GM12878 (cell line): Measurements from ENCODE around the gene SELENOO. TPM values are rescaled to one million over a fixed set of nuclear protein-coding genes. Genes with fewer than 3 reads are reported as not detected.
A peak's percentile ranks its signal among the peaks of the same experiment; 100 is the strongest.

Experiments
- ATAC-seq: fragments of 200-7000 bp; cut with Tn5 transposase; 3 replicates; pipeline ENCODE4 v1.9.1; 2020; ENCODE audit warnings: mild to moderate bottlenecking, moderate library complexity
- BruUV-seq: library from RNA; stranded (reverse); fragments of 400-500 nt; replicated peaks from 2 replicates; lab custom pipeline; 2021; lab: Mats Ljungman, UMichigan
- CTCF ChIA-PET: fragments of 300-600 bp; sonication (Branson Sonifier 250); formaldehyde crosslinking; extraction: SDS; loops from one replicate; lab custom pipeline; 2021; ENCODE audit warnings: inconsistent platforms; lab: Yijun Ruan, JAX
- POLR2A ChIA-PET: fragments of 350-600 bp; formaldehyde crosslinking; extraction: SDS; loops from one replicate; lab custom pipeline; 2021; ENCODE audit warnings: inconsistent platforms; lab: Charles Lee
- RAD21 ChIA-PET: fragments of 300-600 bp; sonication (Branson Sonifier 250); formaldehyde crosslinking; loops from one replicate; lab custom pipeline; 2023; ENCODE audit warnings: antibody characterized with exemption; ENCODE audit not compliant: unreplicated experiment; lab: Charles Lee
- SMC1A ChIA-PET: fragments of 300-600 bp; sonication (Branson Sonifier 250); formaldehyde crosslinking; loops from one replicate; lab custom pipeline; 2023; ENCODE audit not compliant: unreplicated experiment, uncharacterized antibody; lab: Charles Lee
- DNase-seq: peaks from one replicate; pipeline ENCODE4 v3.0.0-alpha.2; 2011; ENCODE audit warnings: low read depth, low spot score
- FAIRE-seq: peaks from 3 replicates; lab custom pipeline; 2011; peaks lifted over from hg19 to GRCh38; lab: Jason Lieb, UNC
- H2AFZ ChIP-seq: 2 replicates; pipeline ENCODE4 v1.6.0; 2011; ENCODE audit warnings: low read depth, low read length, control low read depth; ENCODE audit not compliant: control insufficient read depth
- H3K27ac ChIP-seq: 2 replicates; pipeline ENCODE4 v1.5.1; 2011; ENCODE audit warnings: control low read depth; ENCODE audit not compliant: control insufficient read depth, insufficient read depth
- H3K27me3 ChIP-seq, 2 experiments: replicated peaks in 1 of 2; 2 replicates each; pipeline versions ENCODE4 v1.6.0 to v1.6.1; 2011; ENCODE audit warnings: low read length in 1 of 2; ENCODE audit not compliant: control insufficient read depth in 2 of 2, insufficient read depth in 2 of 2
- H3K36me3 ChIP-seq, 2 experiments: 2 replicates each; pipeline ENCODE4 v1.5.1; 2011; ENCODE audit warnings: low read length in 1 of 2; ENCODE audit not compliant: control insufficient read depth in 2 of 2, insufficient read depth in 2 of 2
- H3K4me1 ChIP-seq: 2 replicates; pipeline ENCODE4 v1.6.1; 2011; ENCODE audit warnings: mild to moderate bottlenecking, low read length, moderate library complexity, mixed read lengths; ENCODE audit not compliant: control insufficient read depth, insufficient read depth
- H3K4me2 ChIP-seq: 2 replicates; pipeline ENCODE4 v1.6.0; 2011; ENCODE audit warnings: control low read depth; ENCODE audit not compliant: control insufficient read depth, insufficient read depth
- H3K4me3 ChIP-seq: fragments of 200-600 bp; sonication (generic); 2 replicates; pipeline ENCODE4 v1.5.1; 2016
- H3K79me2 ChIP-seq: 2 replicates; pipeline ENCODE4 v1.6.0; 2011; ENCODE audit warnings: low read length; ENCODE audit not compliant: control insufficient read depth, insufficient read depth
- H3K9ac ChIP-seq: 2 replicates; pipeline ENCODE4 v1.8.0; 2011; ENCODE audit warnings: low read length, control low read depth, mixed read lengths; ENCODE audit not compliant: control insufficient read depth, insufficient read depth
- H3K9me3 ChIP-seq: replicated peaks from 3 replicates; pipeline ENCODE4 v1.5.1; 2011; ENCODE audit warnings: mild to moderate bottlenecking, low read length; ENCODE audit not compliant: control insufficient read depth, insufficient read depth
- H4K20me1 ChIP-seq: 2 replicates; pipeline ENCODE4 v1.6.0; 2011; ENCODE audit not compliant: control insufficient read depth, insufficient read depth
- MAX ChIP-seq: IDR thresholded peaks from 2 replicates; pipeline ENCODE4 v1.6.1; 2012; ENCODE audit warnings: low read depth, low read length, improper control_type of control experiment
- USF1 ChIP-seq: IDR thresholded peaks from 2 replicates; pipeline ENCODE4 v1.6.1; 2011; ENCODE audit warnings: borderline replicate concordance, low read depth, mild to moderate bottlenecking, moderate library complexity, mixed read lengths, low read length; ENCODE audit not compliant: insufficient read depth; ENCODE audit errors: extremely low read length
- WGBS: methylation state at CpG from one replicate; pipeline ENCODE4 v1.1.6; 2016; ENCODE audit warnings: low lambda C conversion rate; ENCODE audit not compliant: insufficient replicate concordance, insufficient coverage; ENCODE audit errors: missing lambda C conversion rate; 5-methylcytosine and 5-hydroxymethylcytosine counted together
- in situ Hi-C: fragments of 300-500 bp; cut with MboI; formaldehyde crosslinking; loops from 9 replicates; pipeline ENCODE4 v1.14.3; 2018; ENCODE audit warnings: mixed read lengths
- intact Hi-C: fragments of 100-400 bp; cut with micrococcal nuclease; formaldehyde crosslinking; loops from one replicate; pipeline ENCODE4 v1.14.2; 2022; ENCODE audit not compliant: unreplicated experiment
- polyA plus RNA-seq, 11 experiments: library from polyadenylated mRNA; depleted of rRNA in 4 of 11; unstranded in 6 of 11; stranded (reverse) in 5 of 11; fragments of >200 nt; fragmentation: Nextera tagmentation in 4 of 11; fragmentation: Illumina TruSeq in 1 of 11; extraction: Ambion mirVana in 4 of 11; extraction: Trizol in 1 of 11; gene quantifications; 1 replicate in 1 of 11; 2 replicates in 10 of 11; pipeline versions ENCODE4 v1.2.1 to v1.2.3, GENCODE V29; 2011 to 2016; ENCODE audit warnings: inconsistent platforms in 2 of 11, missing spikeins in 2 of 11, low read depth in 1 of 11
- total RNA-seq, 4 experiments: library from RNA; depleted of rRNA in 3 of 4; stranded (reverse); fragments of >200 nt in 3 of 4; fragmentation: Illumina TruSeq in 1 of 4; extraction: Trizol in 1 of 4; gene quantifications; 2 replicates each; pipeline versions ENCODE4 v1.2.1 to v1.2.3, GENCODE V29; 2013 to 2021

The SELENOO gene
- total and polyA plus RNA-seq, 10 of the 15 experiments (the other 5 are each of a cell fraction or from before 2014, with no cell fraction given): 0.42 to 23.3 (median 3.3) TPM

- Histone ChIP-seq H3K9me3 (no peaks in the 10 kb centered on the region), H4K20me1 (no peaks in the 10 kb centered on the region), H3K4me1 (no peaks in the 10 kb centered on the region), H3K4me3 (no peak overlapping the region), H3K36me3 (no peaks in the 10 kb centered on the region), H3K79me2 (no peaks in the 10 kb centered on the region), H3K4me2 (no peak overlapping the region), H3K9ac (no peak overlapping the region), H3K27me3 (no peaks in the 10 kb centered on the region; a peak in 1 of 4 replicates), H3K27ac (no peak overlapping the region), H2AFZ (no peak overlapping the region)
- CTCF ChIA-PET: interaction anchor here (1.0 to 1.7 kb wide), 3 partner anchors 57 to 89 kb away, joined by 3 to 6 read pairs (median 3); no protein-coding TSS in a partner anchor
- DNase-seq: no peak
- no peak for ATAC-seq
- WGBS: 57% methylated on average over 33 of the region's 33 CpGs
- POLR2A ChIA-PET: no interaction called here
- intact Hi-C loops: no loop called here
- FAIRE-seq: no peak
- RAD21 ChIA-PET: no interaction called here
- in situ Hi-C loops: no loop called here
- TF ChIP-seq USF1 (peak; percentile 47), MAX (no peak)
- BruUV-seq: no TSS peak
- SMC1A ChIA-PET: no interaction called here
Observed at GRCh38 chr22:50151571-50152537, 49.0 kb upstream of the SELENOO start.
